Karpas-422 (cell line): ENCODE results near the gene CHN2. TPM values are rescaled to one million over a fixed set of nuclear protein-coding genes. Genes with fewer than 3 reads are reported as not detected.
A peak's percentile ranks its signal among the peaks of the same experiment; 100 is the strongest.

Source experiments
- DNase-seq: peaks from one replicate; pipeline ENCODE4 v3.0.0-alpha.2; 2015
- H2AFZ ChIP-seq: fragments of 200-600 bp; sonication (generic); 2 replicates; pipeline ENCODE4 v1.6.1; 2014; ENCODE audit warnings: antibody characterized with exemption, low read length, mixed read lengths
- H3K27ac ChIP-seq: fragments of 200-600 bp; sonication (generic); 2 replicates; pipeline ENCODE4 v1.5.1; 2014; ENCODE audit warnings: mild to moderate bottlenecking, low read length, moderate library complexity
- H3K27me3 ChIP-seq: fragments of 200-600 bp; sonication (generic); 2 replicates; pipeline ENCODE4 v1.6.1; 2014; ENCODE audit warnings: low read length, mixed read lengths
- H3K36me3 ChIP-seq: fragments of 200-600 bp; sonication (generic); 2 replicates; pipeline ENCODE4 v1.6.1; 2014; ENCODE audit warnings: low read length, mixed read lengths; ENCODE audit not compliant: insufficient read depth
- H3K4me1 ChIP-seq: fragments of 200-600 bp; sonication (generic); 2 replicates; pipeline ENCODE4 v1.6.1; 2014; ENCODE audit warnings: mild to moderate bottlenecking, low read length, mixed read lengths
- H3K4me2 ChIP-seq: fragments of 200-600 bp; sonication (generic); 2 replicates; pipeline ENCODE4 v1.6.1; 2014; ENCODE audit warnings: low read length, low read depth, mild to moderate bottlenecking; ENCODE audit not compliant: poor library complexity, severe bottlenecking
- H3K4me3 ChIP-seq: fragments of 200-600 bp; sonication (generic); 2 replicates; pipeline ENCODE4 v1.5.1; 2014; ENCODE audit warnings: mild to moderate bottlenecking, antibody characterized with exemption, low read length, mixed read lengths
- H3K79me2 ChIP-seq: fragments of 200-600 bp; sonication (generic); 2 replicates; pipeline ENCODE4 v1.6.1; 2014; ENCODE audit warnings: mild to moderate bottlenecking, low read length, mixed read lengths
- H3K9ac ChIP-seq: fragments of 200-600 bp; sonication (generic); 2 replicates; pipeline ENCODE4 v1.6.0; 2014; ENCODE audit warnings: low read length
- H3K9me2 ChIP-seq: fragments of 200-600 bp; sonication (generic), shearing (Covaris generic); replicated peaks from 2 replicates; pipeline ENCODE4 v1.6.0; 2014; ENCODE audit warnings: mild to moderate bottlenecking, low read length, moderate library complexity; ENCODE audit not compliant: insufficient read depth
- H3K9me3 ChIP-seq: fragments of 300-700, 200-600 bp; sonication (generic); 2 replicates; pipeline ENCODE4 v1.6.1; 2014; ENCODE audit warnings: low read length, mixed read lengths
- H4K20me1 ChIP-seq: fragments of 200-600 bp; sonication (generic); 2 replicates; pipeline ENCODE4 v1.6.1; 2014; ENCODE audit warnings: mild to moderate bottlenecking, antibody characterized with exemption, low read length, low read depth; ENCODE audit not compliant: insufficient read depth
- total RNA-seq: library from RNA; depleted of rRNA; stranded (reverse); fragments of >200 nt; shearing (Covaris generic); gene quantifications from 2 replicates; pipeline ENCODE4 v1.2.3, GENCODE V29; 2014; ENCODE audit warnings: low replicate concordance

Gene CHN2
- total RNA-seq, 1 experiment from 2014 or later = 9.1 TPM

DNA sequence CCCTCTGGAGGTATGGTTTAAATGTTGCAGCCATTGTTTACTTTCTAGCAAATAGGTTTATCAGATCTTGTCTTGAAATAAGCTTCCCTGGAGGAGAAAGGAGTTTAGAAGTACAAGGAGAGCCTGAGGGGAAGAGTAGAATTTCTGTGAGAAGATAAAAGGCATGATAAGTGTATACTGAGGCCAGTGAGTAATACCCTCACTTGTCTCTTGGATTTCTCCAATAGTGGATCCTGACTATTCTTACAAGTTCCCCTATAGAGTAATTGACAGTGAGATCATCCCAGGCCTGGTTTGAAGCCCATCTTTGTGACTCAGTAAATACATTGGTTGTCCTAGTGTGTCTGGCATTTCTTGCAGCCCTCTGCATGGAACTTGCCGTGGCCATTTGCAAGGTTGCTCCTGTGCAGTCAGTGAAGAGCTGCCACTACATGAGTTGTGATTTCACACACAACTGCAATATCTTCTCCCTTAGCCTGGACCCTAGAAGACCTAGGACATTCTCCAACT is 41.6 kb downstream of the CHN2 start:
- no peak overlapping the region for H3K4me2 ChIP-seq
- no peaks in the 10 kb centered on the region for H4K20me1 ChIP-seq
- H3K4me3 ChIP-seq = no peak overlapping the region
- H3K36me3 ChIP-seq = no peaks in the 10 kb centered on the region
- H3K9me3 ChIP-seq = no peaks in the 10 kb centered on the region
- H3K27ac ChIP-seq = no peak overlapping the region
- H3K4me1 ChIP-seq = peaks cover 29% of the 10 kb centered on the region
- no peak overlapping the region for H3K9ac ChIP-seq
- H3K9me2 ChIP-seq = no peaks in the 10 kb centered on the region
- H3K27me3 ChIP-seq = no peaks in the 10 kb centered on the region
- H3K79me2 ChIP-seq = no peaks in the 10 kb centered on the region
- DNase-seq = no peak
- H2AFZ ChIP-seq = no peak overlapping the region

DNA sequence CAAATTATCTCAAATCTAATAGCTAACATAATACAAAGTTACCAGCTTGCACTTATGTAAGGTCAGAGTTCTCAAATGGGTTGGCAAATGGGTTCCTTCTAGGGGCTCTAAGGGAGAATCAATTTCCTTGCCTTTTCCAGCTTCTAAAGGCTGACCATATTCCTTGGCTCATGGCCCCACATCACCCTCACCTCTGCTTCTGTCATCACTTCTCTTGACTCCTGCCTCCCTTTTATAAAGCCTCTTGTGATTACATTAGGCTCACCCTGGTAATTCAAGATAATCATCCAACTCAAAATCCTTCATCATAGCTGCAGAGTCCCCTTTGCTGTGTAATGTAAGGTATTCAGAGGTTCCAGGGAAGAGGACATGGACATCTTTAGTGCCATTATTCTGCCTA is 42.1 kb downstream of the CHN2 start:
- no peak overlapping the region for H3K4me2 ChIP-seq
- no peaks in the 10 kb centered on the region for H3K9me3 ChIP-seq
- H4K20me1 ChIP-seq = no peaks in the 10 kb centered on the region
- peaks cover 33% of the 10 kb centered on the region for H3K4me1 ChIP-seq
- H3K9me2 ChIP-seq = no peaks in the 10 kb centered on the region
- no peak overlapping the region for H3K9ac ChIP-seq
- DNase-seq = no peak
- H3K79me2 ChIP-seq = no peaks in the 10 kb centered on the region
- no peaks in the 10 kb centered on the region for H3K27me3 ChIP-seq
- no peaks in the 10 kb centered on the region; the same call in 1 of the 2 replicates for H3K36me3 ChIP-seq
- no peak overlapping the region for H3K27ac ChIP-seq
- H2AFZ ChIP-seq = no peak overlapping the region
- no peak overlapping the region for H3K4me3 ChIP-seq

DNA sequence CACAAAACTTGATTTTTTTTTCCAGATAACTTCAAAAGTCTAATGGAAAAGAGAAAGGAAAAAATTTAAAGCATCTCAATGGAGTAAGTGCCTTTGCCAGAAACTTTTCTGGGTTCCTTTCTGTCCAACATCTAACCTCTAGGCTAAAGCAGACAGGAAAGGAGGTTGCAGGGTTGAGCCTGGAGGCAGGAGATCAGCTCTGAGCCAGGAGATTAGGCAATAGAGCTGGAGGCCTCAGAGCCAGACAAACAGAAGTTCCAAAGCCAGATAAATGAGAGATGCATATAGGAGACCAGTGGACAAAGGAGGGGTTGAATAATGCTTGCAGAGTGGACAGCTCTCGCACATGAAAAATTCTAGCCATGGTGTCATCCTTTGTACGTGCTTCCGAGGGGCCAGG is 42.9 kb downstream of the CHN2 start:
- Histone ChIP-seq H3K9me3 (no peaks in the 10 kb centered on the region), H3K4me1 (peaks cover 40% of the 10 kb centered on the region), H2AFZ (no peak overlapping the region), H3K9me2 (no peaks in the 10 kb centered on the region), H4K20me1 (no peaks in the 10 kb centered on the region), H3K27me3 (no peaks in the 10 kb centered on the region), H3K79me2 (no peaks in the 10 kb centered on the region), H3K27ac (no peak overlapping the region), H3K9ac (no peak overlapping the region), H3K4me3 (no peak overlapping the region), H3K36me3 (no peaks in the 10 kb centered on the region; the same call in 1 of the 2 replicates), H3K4me2 (no peak overlapping the region)
- DNase-seq = no peak

DNA sequence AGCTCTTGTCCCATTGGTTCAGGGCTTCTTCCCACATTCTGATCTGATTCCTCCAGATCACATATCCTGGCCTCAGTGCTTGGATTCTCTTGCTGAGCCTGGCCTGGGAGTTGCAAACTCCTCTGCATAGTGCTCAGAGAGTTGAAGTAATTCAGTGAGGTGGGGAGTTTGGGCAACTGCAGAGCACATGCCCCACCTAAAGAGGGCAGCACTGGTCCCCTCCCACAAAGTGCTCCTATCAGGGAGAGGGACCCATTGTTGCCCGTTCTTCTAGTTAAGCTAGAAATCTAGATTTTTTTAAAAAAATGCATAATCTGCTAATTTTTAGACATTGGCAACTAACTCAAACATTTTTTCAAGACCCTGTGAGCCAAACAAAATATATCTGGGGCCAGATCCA is 45.1 kb downstream of the CHN2 start:
- H3K9ac ChIP-seq = no peak overlapping the region
- peaks cover 53% of the 10 kb centered on the region for H3K4me1 ChIP-seq
- H2AFZ ChIP-seq = 0 out of 2 replicates have a peak overlapping the region, but pooled peaks have one; percentile 47
- H3K27ac ChIP-seq = peak overlapping the region; percentile 32; the same call in 1 of the 2 replicates
- no peaks in the 10 kb centered on the region for H3K9me3 ChIP-seq
- no peaks in the 10 kb centered on the region for H3K9me2 ChIP-seq
- H3K36me3 ChIP-seq = no peaks in the 10 kb centered on the region; the same call in 1 of the 2 replicates
- peak; percentile 92 for DNase-seq
- H3K27me3 ChIP-seq = no peaks in the 10 kb centered on the region
- H4K20me1 ChIP-seq = no peaks in the 10 kb centered on the region
- no peak overlapping the region for H3K4me3 ChIP-seq
- no peak overlapping the region for H3K4me2 ChIP-seq
- no peaks in the 10 kb centered on the region for H3K79me2 ChIP-seq

DNA sequence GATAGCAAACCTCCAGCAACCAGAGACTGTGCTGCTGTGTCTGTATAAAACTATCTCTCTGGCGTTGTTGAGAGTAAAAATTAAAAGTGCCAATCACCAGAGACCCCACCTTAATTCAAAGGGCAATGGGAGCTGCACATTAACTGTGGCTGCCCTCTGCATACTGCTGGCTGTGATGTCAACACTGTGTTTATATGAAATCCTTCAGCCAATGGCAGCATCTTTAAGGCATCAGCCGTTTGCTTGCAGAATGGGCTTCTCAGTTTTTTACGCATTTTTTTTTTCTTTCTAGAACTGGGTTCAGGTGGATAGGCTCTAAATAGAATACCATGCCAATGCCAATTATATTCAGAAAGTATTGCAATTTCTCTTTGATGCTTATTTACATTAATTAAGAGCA is 47.7 kb downstream of the CHN2 start:
- Histone ChIP-seq H3K9me3 (no peaks in the 10 kb centered on the region), H3K4me1 (peaks cover 51% of the 10 kb centered on the region), H3K36me3 (no peaks in the 10 kb centered on the region; the same call in 1 of the 2 replicates), H3K9ac (no peak overlapping the region), H3K79me2 (no peaks in the 10 kb centered on the region), H4K20me1 (no peaks in the 10 kb centered on the region), H3K27ac (peak overlapping the region; percentile 43), H2AFZ (peak overlapping the region; percentile 34; the same call in 1 of the 2 replicates), H3K27me3 (no peaks in the 10 kb centered on the region), H3K4me2 (no peak overlapping the region), H3K9me2 (no peaks in the 10 kb centered on the region), H3K4me3 (no peak overlapping the region)
- DNase-seq = no peak

DNA sequence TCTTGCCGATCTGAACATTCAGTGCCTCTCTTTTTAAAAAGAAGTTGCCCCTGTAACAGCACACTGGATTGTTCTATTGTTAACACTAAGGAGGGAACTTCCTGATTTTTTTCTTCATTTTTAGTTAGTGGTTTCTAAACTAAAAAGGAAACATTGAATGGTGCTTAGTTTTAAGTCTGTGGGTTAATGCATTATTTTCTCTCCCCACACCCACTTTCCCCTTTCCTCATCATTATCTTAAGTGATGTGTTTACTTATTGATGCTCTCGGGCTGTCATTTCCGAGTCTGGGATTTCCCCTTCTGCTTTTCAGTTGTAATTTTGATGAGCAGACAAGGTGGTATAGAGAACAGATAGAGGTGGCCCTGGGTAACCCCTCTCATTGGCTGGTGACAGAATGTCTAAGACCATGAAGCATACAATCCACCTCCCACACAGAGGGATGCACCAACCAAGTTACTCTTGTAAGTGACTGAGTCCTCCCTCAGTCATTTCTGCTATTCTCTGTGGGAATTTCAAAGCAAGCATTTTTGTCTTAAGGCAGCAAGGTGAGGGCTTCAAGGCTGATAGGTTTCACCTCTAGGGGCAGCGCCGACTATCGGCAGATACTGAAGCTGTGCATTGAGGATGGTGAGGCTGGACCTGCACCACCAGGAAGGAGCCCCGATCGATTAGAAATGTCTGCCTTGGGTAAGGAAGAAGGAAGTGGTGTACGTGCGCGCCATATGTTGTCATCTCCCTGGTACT is 49.5 kb downstream of the CHN2 start:
- H3K79me2 ChIP-seq = no peaks in the 10 kb centered on the region
- peak overlapping the region; percentile 21 for H3K4me2 ChIP-seq
- no peaks in the 10 kb centered on the region for H3K27me3 ChIP-seq
- DNase-seq = peak; percentile 86
- H3K9me3 ChIP-seq = no peaks in the 10 kb centered on the region
- H3K9me2 ChIP-seq = no peaks in the 10 kb centered on the region
- H2AFZ ChIP-seq = peak overlapping the region; percentile 42
- no peaks in the 10 kb centered on the region; the same call in 1 of the 2 replicates for H3K36me3 ChIP-seq
- H3K4me3 ChIP-seq = 0 out of 2 replicates have a peak overlapping the region, but pooled peaks have one; percentile 2
- H3K27ac ChIP-seq = peak overlapping the region; percentile 15
- H3K4me1 ChIP-seq = peaks cover 56% of the 10 kb centered on the region
- H4K20me1 ChIP-seq = no peaks in the 10 kb centered on the region
- H3K9ac ChIP-seq = no peak overlapping the region

DNA sequence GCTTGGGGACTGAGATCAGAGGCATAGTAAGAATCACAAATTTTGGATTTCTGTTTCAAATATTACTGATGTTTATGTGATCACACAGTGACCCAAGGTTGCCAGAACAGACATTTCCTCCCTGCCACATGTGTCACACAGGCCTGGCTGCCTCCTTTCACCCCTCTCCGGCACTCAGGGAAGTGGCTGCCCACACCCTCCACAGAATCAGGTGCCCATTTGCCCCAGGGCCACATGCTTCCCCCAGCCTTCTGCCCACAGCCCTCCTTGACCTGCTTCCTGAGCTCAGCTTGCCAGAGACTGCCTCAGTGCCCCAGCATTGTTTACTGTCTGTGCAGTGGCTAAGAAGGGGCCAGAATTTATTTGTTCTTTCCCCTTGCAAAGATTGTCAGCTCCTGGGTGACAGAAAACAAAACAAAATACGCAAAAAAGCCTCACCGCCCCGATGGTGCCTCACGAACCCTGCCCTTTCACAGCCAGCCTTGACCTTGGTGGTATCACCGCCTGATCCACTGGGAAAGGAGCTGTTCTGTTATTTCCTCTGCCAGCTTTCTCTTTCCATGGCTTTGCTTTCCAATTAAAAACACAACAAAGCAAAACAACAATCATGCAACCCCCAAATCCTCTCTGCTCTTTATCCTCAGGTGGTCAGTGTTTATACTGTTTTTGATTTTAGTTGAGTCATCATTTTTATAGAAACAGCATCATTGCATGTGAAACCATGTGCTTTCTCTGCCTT is 52.8 kb downstream of the CHN2 start:
- H3K27ac ChIP-seq = no peak overlapping the region
- DNase-seq = no peak
- no peak overlapping the region for H3K4me3 ChIP-seq
- no peak overlapping the region; the same call in 1 of the 2 replicates for H2AFZ ChIP-seq
- H3K4me2 ChIP-seq = no peak overlapping the region
- H3K9me2 ChIP-seq = no peaks in the 10 kb centered on the region
- H3K27me3 ChIP-seq = no peaks in the 10 kb centered on the region
- H3K4me1 ChIP-seq = peaks cover 48% of the 10 kb centered on the region
- H4K20me1 ChIP-seq = no peaks in the 10 kb centered on the region
- H3K9ac ChIP-seq = peak overlapping the region; percentile 11; the same call in 1 of the 2 replicates
- no peaks in the 10 kb centered on the region for H3K36me3 ChIP-seq
- H3K79me2 ChIP-seq = no peaks in the 10 kb centered on the region
- H3K9me3 ChIP-seq = no peaks in the 10 kb centered on the region

DNA sequence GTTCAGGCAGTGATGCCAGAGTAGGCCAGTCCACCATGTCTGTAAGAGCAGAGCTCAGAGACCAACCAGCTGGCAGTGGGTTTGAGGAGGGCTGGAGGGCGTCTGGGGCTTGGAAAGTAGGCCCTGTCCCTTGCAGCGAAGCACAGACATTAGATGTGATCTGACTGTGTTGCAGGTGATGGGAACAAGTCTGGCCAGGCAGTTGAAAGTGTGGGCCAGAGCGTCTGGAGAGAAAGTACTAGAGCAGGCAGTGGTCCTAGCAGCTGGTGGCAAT is 53.3 kb downstream of the CHN2 start:
- H4K20me1 ChIP-seq = no peaks in the 10 kb centered on the region
- H3K4me2 ChIP-seq = no peak overlapping the region
- H3K4me3 ChIP-seq = no peak overlapping the region

More for the DNA sequence above, 53.3 kb downstream of the CHN2 start:
- Histone ChIP-seq H3K9ac (no peak overlapping the region), H3K36me3 (no peaks in the 10 kb centered on the region), H3K4me1 (peaks cover 43% of the 10 kb centered on the region), H2AFZ (no peak overlapping the region; the same call in 1 of the 2 replicates), H3K27me3 (no peaks in the 10 kb centered on the region), H3K9me2 (no peaks in the 10 kb centered on the region), H3K9me3 (no peaks in the 10 kb centered on the region), H3K27ac (no peak overlapping the region), H3K79me2 (no peaks in the 10 kb centered on the region)
- no peak for DNase-seq
